Pons (tissue), 1 donor: ENCODE measurements around the gene ZNF611.
A peak's percentile ranks its signal among the peaks of the same experiment; 100 is the strongest.
"Not testable (repeated sequence)": the region's sequence is repeated elsewhere in the genome, so short reads cannot be mapped to it uniquely, and the experiment has no call there.

Experiments
- DNase-seq: peaks from one replicate; pipeline ENCODE4 v3.0.0-alpha.2; 2016; ENCODE audit warnings: low spot score

The ZNF611 gene

DNA sequence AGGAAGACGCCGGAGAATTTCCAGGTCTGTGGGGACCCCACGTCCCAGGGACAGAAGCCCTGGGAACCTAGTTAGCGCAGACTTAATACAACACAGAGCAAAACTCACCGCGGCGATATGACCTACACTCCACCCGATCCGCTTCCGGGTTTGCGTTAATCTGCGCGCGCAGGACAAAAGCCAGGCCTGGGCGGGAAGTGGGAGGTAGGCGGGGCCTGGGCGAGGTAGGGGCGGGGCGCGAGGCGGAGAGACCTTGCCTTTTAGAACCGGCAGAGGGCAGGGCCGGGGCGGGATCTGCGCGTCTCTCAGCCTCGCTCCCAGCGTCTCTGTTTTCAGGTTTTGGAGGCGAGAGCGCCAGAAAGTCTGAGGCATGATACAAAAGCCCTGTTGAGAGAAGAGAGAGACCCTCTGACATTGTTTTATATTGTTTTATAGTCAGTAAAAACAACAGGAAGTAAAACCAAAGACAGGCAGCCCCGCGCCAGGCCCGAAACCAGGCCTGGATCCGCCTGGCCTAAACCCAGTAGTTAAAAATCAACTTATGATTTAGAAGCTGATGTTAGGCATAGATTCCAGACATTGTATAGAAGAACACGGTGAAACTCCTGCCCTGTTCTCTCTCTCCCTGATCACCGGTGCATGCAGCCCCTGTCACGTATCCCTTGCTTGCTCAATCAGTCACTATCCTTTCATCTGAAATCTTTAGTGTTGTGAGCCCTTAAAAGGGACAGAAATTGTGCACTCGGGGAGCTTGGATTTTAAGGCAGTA is at the start of gene ZNF611:
Gene ZNF611, minus strand, starts transcription at position 152 of the 769 bp plus-strand sequence. CDS start 19,150 bp downstream, outside the sequence.
- peak; percentile 92 for DNase-seq

DNA sequence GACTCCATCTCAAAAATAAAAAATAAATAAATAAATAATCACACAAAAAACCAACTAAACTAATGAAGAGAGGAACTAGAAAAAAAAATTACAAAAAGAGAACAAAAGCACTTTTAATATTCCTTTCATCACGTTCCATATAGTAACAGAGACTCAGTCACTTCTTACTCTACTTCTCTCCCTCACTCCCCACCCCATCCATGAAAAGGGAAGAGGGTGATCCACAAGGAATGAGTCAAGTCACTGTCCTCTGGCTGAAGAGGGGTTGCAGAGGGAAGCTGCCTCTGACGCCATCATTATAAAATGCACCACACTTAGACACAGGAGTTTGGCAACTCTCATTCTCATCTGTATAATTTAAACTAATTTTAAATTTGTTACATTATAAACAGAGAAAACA is 48.0 kb upstream of the ZNF611 start:
- not testable (repeated sequence) for DNase-seq

GRCh38 chr19:52778811-52779210 is 44.0 kb upstream of the ZNF611 start:
- DNase-seq = no peak

DNA sequence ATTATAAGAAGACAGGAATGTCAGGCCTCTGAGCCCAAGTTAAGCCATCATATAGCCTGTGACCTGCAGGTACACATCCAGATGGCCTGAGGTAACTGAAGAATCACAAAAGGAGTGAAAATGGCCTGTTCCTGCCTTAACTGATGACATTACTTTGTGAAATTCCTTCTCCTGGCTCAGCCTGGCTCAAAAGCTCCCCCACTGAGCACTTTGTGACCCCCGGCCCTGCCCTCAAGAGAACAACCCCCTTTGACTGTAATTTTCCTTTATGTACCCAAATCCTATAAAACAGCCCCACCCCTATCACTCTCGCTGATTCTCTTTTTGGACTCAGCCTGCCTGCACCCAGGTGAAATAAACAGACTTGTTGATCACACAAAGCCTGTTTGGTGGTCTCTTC is 21.6 kb upstream of the ZNF611 start:
- DNase-seq = not testable (repeated sequence)

- DNase-seq = no peak
Observed at GRCh38 chr19:52749780-52750179, 14.9 kb upstream of the ZNF611 start.

DNA sequence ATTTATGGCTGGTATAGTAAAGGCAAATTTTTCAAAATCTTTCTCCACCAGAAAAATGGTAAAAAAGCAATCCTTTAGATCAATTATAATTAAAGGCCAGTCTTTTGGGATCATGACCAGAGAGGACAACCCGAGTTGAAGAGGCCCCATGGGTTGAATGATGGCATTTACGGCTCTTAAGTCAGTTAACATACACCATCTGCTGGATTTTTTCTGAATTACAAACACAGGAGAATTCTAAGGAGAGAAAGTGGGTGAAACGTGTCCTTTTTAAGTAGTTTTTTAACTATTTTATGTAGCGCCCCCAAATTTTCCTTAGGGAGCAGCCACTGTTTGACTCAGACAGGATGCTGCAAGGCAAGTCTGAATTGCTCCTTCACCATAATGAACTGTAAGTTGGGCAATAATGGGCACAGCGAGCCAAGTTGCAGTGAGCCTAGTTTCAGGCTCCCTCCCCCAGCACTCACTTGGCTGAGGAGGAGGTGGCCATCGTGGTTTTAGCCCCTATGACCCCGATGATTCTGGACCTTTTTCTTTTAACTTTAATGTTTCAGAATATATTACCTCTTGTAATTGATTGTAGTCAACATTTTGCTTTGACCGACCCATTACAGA is 13.6 kb upstream of the ZNF611 start:
- DNase-seq = peak; percentile 80

DNA sequence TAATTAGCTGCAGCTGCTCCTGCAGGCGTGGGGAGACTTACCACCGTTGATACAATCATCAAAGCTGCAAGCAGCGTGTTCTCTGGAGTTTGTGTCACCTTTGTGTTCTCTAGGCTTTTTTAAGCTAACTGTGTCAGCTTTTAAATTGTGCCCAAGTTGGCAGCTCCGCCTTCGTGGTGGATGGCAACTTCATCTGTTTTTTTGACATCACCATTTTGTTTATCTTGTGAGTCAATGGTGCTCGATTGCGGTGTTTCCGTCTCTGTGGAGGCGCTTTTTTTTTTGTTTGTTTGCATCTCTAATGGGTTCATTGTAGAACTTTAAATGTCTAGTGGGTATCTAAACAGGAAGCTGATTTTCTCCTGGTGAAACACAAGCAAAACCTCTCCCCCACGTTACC is 11.1 kb upstream of the ZNF611 start:
- not testable (repeated sequence) for DNase-seq

GRCh38 chr19:52743091-52743490 is 8.2 kb upstream of the ZNF611 start:
- no peak for DNase-seq

DNA sequence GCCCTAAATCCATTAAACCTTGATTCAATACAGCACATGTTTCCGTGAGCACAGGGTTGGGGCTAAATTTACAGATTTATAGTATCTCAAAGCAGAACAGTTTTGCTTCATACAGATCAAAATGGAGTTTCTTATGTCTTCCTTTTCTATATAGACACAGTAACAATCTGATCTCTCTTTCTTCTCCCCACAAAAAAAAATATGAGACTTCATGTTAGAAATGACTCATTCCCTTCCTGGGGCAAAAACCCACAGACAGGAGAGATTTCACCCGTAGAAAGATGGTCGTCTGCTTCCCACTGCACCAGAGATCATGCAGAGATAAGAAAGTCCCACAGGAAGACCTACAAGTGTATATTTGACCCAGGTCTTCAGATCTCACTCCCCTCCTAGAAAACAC is 7.7 kb upstream of the ZNF611 start:
- no peak for DNase-seq

GRCh38 chr19:52741951-52742485 is 7.2 kb upstream of the ZNF611 start:
- DNase-seq = no peak

GRCh38 chr19:52741371-52741770 is 6.5 kb upstream of the ZNF611 start:
- not testable (repeated sequence) for DNase-seq

DNA sequence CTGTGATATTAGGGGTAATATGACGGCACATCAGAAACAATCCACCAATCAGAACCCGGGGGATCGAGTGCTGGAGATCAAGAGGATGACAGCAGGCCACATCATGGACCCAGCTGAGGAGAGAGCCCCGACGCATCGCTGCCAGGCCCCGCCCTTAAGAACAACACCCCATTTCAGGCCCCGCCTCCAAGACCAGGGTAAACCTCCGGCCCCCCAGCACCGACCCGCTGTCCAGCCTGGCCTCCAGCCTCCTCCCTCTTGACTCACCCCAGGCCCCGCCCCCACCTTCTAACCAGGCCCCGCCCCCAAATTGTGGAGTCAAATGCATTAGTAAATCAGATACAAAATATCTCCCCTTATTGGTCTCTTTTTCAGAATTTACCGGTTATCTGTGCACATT is 4.7 kb upstream of the ZNF611 start:
- DNase-seq = no peak

- peak; percentile 38 for DNase-seq
Observed at GRCh38 chr19:52735734-52736133, 890 bp upstream of the ZNF611 start.

DNA sequence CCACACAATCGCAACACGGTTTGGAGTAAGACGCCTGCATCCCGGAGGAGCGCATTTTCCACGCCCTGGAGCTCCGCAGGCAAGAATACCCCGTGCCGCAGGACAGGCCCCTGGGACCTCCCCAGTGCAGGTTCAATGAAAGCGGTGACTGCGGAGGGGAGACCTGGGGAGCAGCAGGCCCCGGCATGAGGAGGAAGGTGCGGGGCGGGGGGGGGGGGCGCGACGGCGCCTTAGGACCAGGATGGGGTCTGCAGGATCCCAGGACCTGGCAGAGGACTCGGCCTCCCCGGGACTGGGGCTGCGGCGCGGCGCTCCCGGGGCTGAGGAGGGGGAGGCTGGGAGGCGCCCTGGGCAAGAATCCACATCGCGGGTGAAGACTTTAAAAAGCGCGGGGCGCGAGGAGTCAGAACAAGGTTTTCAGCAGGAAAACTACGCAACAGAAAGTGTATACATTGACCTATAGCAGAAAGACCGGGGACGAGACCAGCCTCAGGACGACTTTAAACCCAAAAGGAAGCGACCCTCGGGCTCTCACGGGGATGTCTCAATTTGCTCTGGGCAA is 432 bp downstream of the ZNF611 start:
- peak; percentile 1 for DNase-seq

DNA sequence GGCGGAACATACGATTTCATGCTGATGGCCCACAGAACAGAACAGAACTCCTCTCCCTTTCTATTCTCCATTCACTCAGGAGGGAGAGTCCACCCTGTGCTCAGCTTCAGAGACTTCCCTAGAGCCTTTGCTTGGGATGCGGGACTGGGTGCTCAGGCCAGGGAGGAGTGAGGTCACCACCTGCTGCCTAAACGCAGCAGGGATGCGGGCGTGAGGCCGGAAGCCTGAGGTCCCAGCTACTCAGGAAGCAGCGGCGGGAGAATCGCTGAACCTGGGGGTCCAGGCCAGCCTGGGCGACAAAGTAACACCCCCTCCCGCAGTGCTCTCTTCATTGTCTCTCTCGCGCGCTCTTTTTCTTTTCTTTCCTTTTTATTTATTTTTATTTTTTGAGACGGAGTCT is 8.8 kb downstream of the ZNF611 start:
- not testable (repeated sequence) for DNase-seq

DNA sequence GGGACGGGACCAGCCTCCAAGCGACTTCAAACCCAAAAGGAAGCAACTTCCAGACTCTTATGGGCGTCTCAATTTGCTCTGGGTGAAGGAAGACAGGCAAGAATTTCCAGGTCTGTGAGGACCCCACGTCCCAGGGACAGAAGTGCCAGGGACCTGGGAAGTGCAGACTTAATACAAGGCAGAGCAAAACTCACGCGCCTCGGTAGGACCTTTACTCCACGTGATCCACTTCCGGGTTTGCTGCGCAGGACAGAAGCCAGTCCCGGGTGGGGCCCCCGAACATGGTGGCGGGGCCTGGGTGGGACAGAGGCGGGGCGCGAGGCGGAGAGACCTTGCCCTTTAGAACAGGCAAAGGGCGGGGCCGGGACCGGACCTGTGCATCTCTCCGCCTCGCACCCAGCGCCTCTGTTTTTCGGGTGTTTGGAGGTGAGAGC is 9.3 kb downstream of the ZNF611 start:
- DNase-seq = no peak

DNA sequence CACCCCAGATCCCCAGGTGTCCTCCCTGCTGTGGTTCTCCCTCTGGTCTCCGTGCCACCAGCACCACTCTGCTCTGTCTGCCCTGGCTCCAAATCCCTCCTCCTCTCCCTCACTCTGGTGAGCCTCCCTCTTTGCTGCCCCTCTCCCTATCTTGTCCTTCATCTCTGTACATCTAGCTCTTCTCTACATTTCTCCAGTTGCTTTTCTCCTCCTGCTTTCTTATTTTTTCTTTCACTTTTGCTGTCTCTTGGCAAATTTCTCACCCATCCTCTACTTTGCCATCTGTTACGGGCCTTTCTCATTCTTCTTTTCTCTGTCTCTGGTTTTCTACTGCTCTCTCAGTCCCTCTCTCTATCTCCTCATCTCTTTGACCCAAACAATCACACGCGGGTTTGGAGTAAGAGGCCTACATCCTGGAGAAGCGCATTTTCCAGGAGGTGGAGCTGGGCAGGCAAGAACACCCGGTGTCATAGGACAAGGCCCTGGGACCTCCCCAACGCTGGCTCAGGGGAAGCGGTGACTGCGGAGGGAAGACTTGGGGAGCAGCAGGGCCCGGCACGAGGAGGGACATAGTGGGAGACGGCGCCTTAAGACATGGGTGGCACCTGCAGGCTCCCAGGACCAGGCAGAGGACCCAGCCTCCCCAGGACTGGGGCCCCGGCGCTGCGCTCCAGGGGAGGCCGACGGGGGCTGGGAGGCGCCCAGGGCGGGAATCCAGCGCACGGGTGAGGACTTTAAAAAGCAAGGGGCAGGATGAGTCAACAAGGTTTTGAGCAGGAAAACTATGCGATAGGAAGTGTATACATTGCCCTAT is 9.9 kb downstream of the ZNF611 start:
- no peak for DNase-seq

GRCh38 chr19:52723907-52724598 is 10.8 kb downstream of the ZNF611 start:
- DNase-seq = not testable (repeated sequence)

DNA sequence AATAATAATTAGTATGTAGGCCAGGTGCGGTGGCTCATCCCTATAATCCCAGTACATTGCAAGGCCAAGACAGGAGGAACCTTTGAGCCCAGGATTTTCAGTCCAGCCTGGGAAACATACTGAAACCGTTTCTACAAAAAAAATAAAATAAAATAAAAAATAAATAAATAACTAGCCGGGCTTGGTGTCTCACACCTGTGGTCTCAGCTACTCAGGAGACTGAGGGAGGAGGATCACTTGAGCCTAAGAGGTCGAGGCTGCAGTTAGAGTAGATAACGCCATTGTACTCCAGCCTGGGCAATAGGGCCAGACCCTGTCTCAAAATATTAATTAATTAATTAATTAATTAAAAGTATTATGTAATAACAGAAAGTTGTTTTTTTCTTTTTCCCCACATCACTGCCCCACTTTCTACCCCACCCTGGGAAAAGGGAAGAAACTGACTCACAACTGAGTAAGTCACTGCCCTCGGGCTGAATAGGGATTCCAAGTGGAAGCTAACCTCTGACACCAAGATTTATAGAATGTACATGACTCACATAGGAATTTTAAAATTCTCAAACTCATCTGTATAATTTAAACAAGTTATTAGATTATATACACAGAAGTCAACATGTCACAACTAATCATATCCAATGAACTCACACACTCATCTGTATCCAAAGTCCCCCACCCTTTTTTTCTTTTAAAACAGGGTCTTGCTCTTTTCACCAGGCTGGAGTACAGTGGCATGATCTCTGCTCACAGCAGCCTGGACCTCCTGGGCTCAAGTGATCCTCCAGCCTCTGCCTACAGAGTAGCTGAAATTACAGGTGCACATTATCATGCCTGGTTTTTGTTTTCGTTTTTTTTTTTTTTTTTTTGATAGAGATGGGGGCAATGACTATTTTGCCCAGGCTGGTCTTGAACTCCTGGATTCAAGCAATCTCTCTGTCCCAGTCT is 12.5 kb downstream of the ZNF611 start:
- DNase-seq = no peak

DNA sequence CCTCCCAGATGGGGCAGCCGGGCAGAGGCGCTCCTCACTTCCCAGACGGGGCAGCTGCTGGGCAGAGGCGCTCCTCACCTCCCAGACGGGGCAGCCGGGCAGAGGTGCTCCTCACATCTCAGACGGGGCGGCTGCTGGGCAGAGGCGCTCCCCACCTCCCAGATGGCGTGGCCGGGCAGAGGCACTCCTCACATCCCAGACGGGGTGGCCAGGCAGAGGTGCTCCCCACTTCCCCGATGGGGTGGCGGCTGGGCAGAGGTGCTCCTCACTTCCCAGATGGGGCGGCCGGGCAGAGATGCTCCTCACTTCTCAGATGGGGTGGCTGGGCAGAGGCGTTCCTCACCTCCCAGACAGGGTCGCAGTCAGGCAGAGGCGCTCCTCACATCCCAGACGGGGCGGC is 14.3 kb downstream of the ZNF611 start:
- not testable (repeated sequence) for DNase-seq
